Kidney glomerular epithelial cell (primary cell): ENCODE data around the gene IPO4.
"Not testable (repeated sequence)": the region's sequence is repeated elsewhere in the genome, so short reads cannot be mapped to it uniquely, and the experiment has no call there.

Experiments used
- DNase-seq: peaks from one replicate; lab custom pipeline; 2025; lab: John Stamatoyannopoulos, UW

The IPO4 gene

GRCh38 chr14:24215495-24216344, 27.1 kb upstream of the IPO4 start, which contains the start of gene MDP1:
Gene MDP1 (minus strand): TSS chr14:24216066. CDS start chr14:24215955, 111 bp downstream.
- DNase-seq = peak; percentile 80

- DNase-seq = no peak
Observed at GRCh38 chr14:24213866-24214662, 25.4 kb upstream of the IPO4 start.

- peak; percentile 97 for DNase-seq
Observed at GRCh38 chr14:24212924-24213865, 24.6 kb upstream of the IPO4 start, which contains the start of gene CHMP4A. Gene CHMP4A (minus strand): TSS chr14:24213488. CDS start chr14:24213439, 49 bp downstream.

GRCh38 chr14:24211311-24211710, 22.7 kb upstream of the IPO4 start:
- DNase-seq = no peak

- DNase-seq = no peak
Observed at GRCh38 chr14:24207625-24208024, 19.0 kb upstream of the IPO4 start.

GRCh38 chr14:24207104-24207551, 18.5 kb upstream of the IPO4 start:
- DNase-seq = no peak

GRCh38 chr14:24206260-24207103, 17.9 kb upstream of the IPO4 start:
- DNase-seq = no peak

GRCh38 chr14:24204163-24205146, 15.8 kb upstream of the IPO4 start:
- DNase-seq = no peak

GRCh38 chr14:24203249-24203886, 14.8 kb upstream of the IPO4 start:
- DNase-seq = not testable (repeated sequence)

- not testable (repeated sequence) for DNase-seq
Observed at GRCh38 chr14:24202538-24202937, 13.9 kb upstream of the IPO4 start.

GRCh38 chr14:24198814-24199524, 10.4 kb upstream of the IPO4 start:
- no peak for DNase-seq

- DNase-seq = no peak
Observed at GRCh38 chr14:24197056-24197450, 8.4 kb upstream of the IPO4 start.

- DNase-seq = peak; percentile 57
Observed at GRCh38 chr14:24196071-24197055, 7.7 kb upstream of the IPO4 start.

GRCh38 chr14:24195186-24196070, 6.8 kb upstream of the IPO4 start, which contains the start of gene TM9SF1:
Gene TM9SF1 (minus strand): TSS chr14:24195441. CDS start chr14:24195019, 422 bp downstream.
- DNase-seq = peak; percentile 59

- DNase-seq = no peak
Observed at GRCh38 chr14:24194873-24195185, 6.2 kb upstream of the IPO4 start.
